Activated CD4-positive, alpha-beta T cell treated with anti-CD3 and anti-CD28 coated beads, Interleukin-2, amount 50 U/mL, for 4 hours (primary cell): ENCODE measurements around the gene C5AR1.
A peak's percentile ranks its signal among the peaks of the same experiment; 100 is the strongest.
"Not testable (repeated sequence)": the region's sequence is repeated elsewhere in the genome, so short reads cannot be mapped to it uniquely, and the experiment has no call there.

ENCODE experiments used
- DNase-seq, 2 experiments: peaks; one replicate each; pipeline ENCODE4 v3.0.0-alpha.2; 2020

C5AR1 gene

GRCh38 chr19:47309608-47310007, at the start of gene C5AR1:
Gene C5AR1 (plus strand): TSS chr19:47309861. CDS start chr19:47309896, 35 bp downstream.
- DNase-seq: no peak

- no peak for DNase-seq
These were observed 49.2 kb upstream of the C5AR1 start for GRCh38 chr19:47260476-47260875.

GRCh38 chr19:47261946-47262793, 47.5 kb upstream of the C5AR1 start:
- not testable (repeated sequence) for DNase-seq

- DNase-seq: no peak
These were observed 45.0 kb upstream of the C5AR1 start for GRCh38 chr19:47264629-47265028.

GRCh38 chr19:47266401-47266941, 43.2 kb upstream of the C5AR1 start:
- DNase-seq: no peak

- no peak for DNase-seq
These were observed 42.3 kb upstream of the C5AR1 start for GRCh38 chr19:47267350-47267759.

GRCh38 chr19:47268028-47268427, 41.6 kb upstream of the C5AR1 start:
- DNase-seq: no peak

- no peak for DNase-seq
These were observed 40.1 kb upstream of the C5AR1 start for GRCh38 chr19:47269596-47269995.

GRCh38 chr19:47270408-47270807, 39.3 kb upstream of the C5AR1 start:
- no peak for DNase-seq

- DNase-seq: no peak
These were observed 37.7 kb upstream of the C5AR1 start for GRCh38 chr19:47271949-47272348.

GRCh38 chr19:47272448-47273312, 37.0 kb upstream of the C5AR1 start:
- DNase-seq: peak in 1 of 2 experiments; percentile 66

- peak; percentile 87 for DNase-seq
These were observed 36.2 kb upstream of the C5AR1 start for GRCh38 chr19:47273313-47274070.

GRCh38 chr19:47274071-47274890, 35.4 kb upstream of the C5AR1 start, which contains the start of gene INAFM1:
Gene INAFM1 (plus strand): TSS chr19:47274885. CDS start chr19:47274920, 35 bp downstream.
- DNase-seq: peak; percentile 100

GRCh38 chr19:47274891-47275761, 34.5 kb upstream of the C5AR1 start:
- DNase-seq: no peak

GRCh38 chr19:47275791-47276461, 33.7 kb upstream of the C5AR1 start:
- no peak for DNase-seq

- not testable (repeated sequence) for DNase-seq
These were observed 33.1 kb upstream of the C5AR1 start for GRCh38 chr19:47276513-47276912.

GRCh38 chr19:47280183-47280797, 29.4 kb upstream of the C5AR1 start:
- DNase-seq: peak; percentile 50 to 54

- no peak for DNase-seq
These were observed 26.1 kb upstream of the C5AR1 start for GRCh38 chr19:47283405-47284059.
